Measurements from ENCODE around the gene PLEKHG4.

Gene PLEKHG4

DNA sequence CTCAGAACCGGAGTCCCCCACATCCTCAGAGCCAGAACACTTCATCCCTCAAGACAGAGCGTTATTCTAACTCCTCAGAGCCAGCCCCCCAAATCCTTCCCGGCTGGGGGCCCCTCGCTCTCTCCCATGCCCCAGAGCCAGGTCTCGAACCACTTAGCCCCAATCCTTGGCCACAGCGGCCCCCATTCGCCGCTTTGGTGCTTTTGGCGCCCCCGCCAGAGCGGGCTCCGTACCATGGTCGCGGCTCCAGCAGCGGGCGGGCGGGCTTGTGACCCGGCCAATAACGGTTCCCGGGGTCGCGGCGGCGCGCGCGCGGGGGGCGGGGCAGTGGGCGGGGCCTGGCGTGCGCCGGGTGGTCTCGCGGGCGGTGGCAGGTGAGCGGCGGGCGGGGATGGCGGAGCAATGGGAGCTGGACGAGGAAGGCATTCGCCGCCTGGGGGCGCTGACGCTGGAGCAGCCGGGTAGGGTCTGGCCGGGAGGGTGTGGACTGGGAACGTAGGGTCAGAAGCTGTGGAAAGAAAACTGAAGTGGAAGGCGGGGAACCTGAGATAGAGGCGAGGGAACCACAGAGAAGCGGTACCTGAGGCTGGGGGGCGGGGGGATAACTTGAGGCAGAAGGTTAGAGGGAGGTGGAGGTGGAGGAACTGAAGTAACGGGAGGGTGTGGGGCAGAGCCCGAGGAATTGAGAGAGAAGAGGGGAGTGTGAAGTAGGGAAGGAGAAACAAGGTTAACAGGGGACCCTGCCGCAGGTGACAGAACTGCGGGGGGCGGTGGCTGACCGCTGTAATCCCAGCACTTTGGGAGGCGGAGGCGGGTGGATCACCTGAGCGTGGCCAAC is 47.4 kb downstream of the PLEKHG4 start, which contains the start of the genes KCTD19 and LRRC36:
KCTD19 (minus strand) TSS at position 270 of the 838 bp plus-strand sequence; CDS start at position 236, 34 bp downstream.
LRRC36 (plus strand) TSS at position 344 of the 838 bp plus-strand sequence; CDS start at position 392, 48 bp downstream.
- TF ChIP-seq, protein P1, sequence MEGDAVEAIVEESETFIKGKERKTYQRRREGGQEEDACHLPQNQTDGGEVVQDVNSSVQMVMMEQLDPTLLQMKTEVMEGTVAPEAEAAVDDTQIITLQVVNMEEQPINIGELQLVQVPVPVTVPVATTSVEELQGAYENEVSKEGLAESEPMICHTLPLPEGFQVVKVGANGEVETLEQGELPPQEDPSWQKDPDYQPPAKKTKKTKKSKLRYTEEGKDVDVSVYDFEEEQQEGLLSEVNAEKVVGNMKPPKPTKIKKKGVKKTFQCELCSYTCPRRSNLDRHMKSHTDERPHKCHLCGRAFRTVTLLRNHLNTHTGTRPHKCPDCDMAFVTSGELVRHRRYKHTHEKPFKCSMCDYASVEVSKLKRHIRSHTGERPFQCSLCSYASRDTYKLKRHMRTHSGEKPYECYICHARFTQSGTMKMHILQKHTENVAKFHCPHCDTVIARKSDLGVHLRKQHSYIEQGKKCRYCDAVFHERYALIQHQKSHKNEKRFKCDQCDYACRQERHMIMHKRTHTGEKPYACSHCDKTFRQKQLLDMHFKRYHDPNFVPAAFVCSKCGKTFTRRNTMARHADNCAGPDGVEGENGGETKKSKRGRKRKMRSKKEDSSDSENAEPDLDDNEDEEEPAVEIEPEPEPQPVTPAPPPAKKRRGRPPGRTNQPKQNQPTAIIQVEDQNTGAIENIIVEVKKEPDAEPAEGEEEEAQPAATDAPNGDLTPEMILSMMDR (IDR thresholded peaks at IDR 0.05; ENCODE audit: low read depth, low read length) = no peak
- H3K4me3 ChIP-seq (ENCODE audit: low read depth, low read length) = peak within 1 kb of the TSS; percentile 53

DNA sequence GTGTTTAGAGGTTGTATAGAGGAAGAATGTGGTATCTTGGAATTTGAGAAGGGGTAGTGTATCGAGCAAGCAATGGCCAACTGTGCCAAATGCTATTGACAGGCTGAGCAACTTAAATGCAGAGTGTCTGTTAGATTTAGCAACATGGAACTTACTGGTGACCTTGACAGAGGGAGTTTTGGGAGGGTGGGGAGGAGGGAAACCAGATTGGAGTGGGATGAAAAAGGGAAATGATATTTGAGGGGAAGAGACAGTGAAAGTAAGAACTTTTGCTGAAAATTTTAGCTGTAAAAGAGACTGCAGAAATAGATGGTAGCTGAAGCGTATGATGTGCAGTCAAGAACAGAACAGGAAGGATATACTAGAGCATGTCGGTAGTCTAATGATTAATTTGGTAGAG is 48.4 kb downstream of the PLEKHG4 start:
- TF ChIP-seq, protein P1 (IDR thresholded peaks at IDR 0.05; ENCODE audit: low read depth, low read length) = no peak
- H3K4me3 ChIP-seq (ENCODE audit: low read depth, low read length) = no peak overlapping the region

DNA sequence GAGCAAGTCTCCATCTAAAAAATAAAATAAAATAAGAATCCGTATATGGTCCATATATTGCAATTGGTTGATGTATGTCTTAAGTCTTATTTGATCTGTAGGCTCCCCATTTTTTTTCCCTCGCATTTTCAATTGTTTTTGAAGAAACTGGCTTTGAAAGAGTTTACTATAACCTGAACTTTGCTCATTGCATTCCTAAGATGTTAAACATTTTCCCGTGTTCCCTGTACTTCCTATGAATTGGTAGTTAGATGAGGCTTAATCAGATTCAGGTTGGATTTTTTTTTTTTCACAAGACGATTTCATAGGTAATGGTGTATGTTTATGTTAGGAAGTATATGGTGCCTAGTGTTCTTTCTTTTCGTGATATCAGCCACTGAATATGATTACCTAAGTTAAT is 50.6 kb downstream of the PLEKHG4 start:
- no peak overlapping the region for H3K4me3 ChIP-seq (ENCODE audit: low read depth, low read length)
- TF ChIP-seq, protein P1 (IDR thresholded peaks at IDR 0.05; ENCODE audit: low read depth, low read length) = no peak

- TF ChIP-seq, protein P1 (IDR thresholded peaks at IDR 0.05; ENCODE audit: low read depth, low read length) = no peak
- no peak overlapping the region for H3K4me3 ChIP-seq (ENCODE audit: low read depth, low read length)
Observed at GRCh38 chr16:67333315-67333714, 54.0 kb downstream of the PLEKHG4 start.

GRCh38 chr16:67336116-67336515 is 56.8 kb downstream of the PLEKHG4 start:
- TF ChIP-seq, protein P1 (IDR thresholded peaks at IDR 0.05; ENCODE audit: low read depth, low read length) = no peak
- no peak overlapping the region for H3K4me3 ChIP-seq (ENCODE audit: low read depth, low read length)

- no peak overlapping the region for H3K4me3 ChIP-seq (ENCODE audit: low read depth, low read length)
- TF ChIP-seq, protein P1 (IDR thresholded peaks at IDR 0.05; ENCODE audit: low read depth, low read length) = no peak
Observed at GRCh38 chr16:67336648-67337047, 57.3 kb downstream of the PLEKHG4 start.
